HepG2 (cell line): ENCODE measurements around the gene SLC43A1. TPM values are rescaled to one million over a fixed set of nuclear protein-coding genes. Genes with fewer than 3 reads are reported as not detected.

ENCODE experiments used
- AFF4 ChIP-seq: sonication (generic); formaldehyde crosslinking; IDR thresholded peaks from 2 replicates; pipeline ENCODE4 v1.4.0; 2020; ENCODE audit warnings: missing genetic modification reagents
- ARHGAP35 ChIP-seq: sonication (generic); formaldehyde crosslinking; IDR thresholded peaks from 2 replicates; pipeline ENCODE4 v1.9.0; 2022; ENCODE audit warnings: mild to moderate bottlenecking, inconsistent platforms, moderate library complexity, missing genetic modification reagents, borderline replicate concordance
- CREM ChIP-seq, 2 experiments: sonication (generic) in 1 of 2; formaldehyde crosslinking in 1 of 2; IDR thresholded peaks; 2 replicates each; pipeline versions ENCODE4 v1.4.0 to v1.6.1; 2016 to 2020; ENCODE audit warnings: antibody characterized with exemption in 1 of 2, mild to moderate bottlenecking in 1 of 2, missing genetic modification reagents in 1 of 2
- DMTF1 ChIP-seq: sonication (generic); formaldehyde crosslinking; IDR thresholded peaks from 2 replicates; pipeline ENCODE4 v1.4.0; 2020; ENCODE audit warnings: mild to moderate bottlenecking, missing genetic modification reagents
- DR1 ChIP-seq: sonication (generic); formaldehyde crosslinking; IDR thresholded peaks from 2 replicates; pipeline ENCODE4 v1.8.0; 2021; ENCODE audit warnings: mild to moderate bottlenecking, missing genetic modification reagents, inconsistent platforms
- FOSL2 ChIP-seq: sonication (generic); formaldehyde crosslinking; IDR thresholded peaks from 2 replicates; pipeline ENCODE4 v1.4.0; 2020; ENCODE audit warnings: missing genetic modification reagents
- GATAD1 ChIP-seq: IDR thresholded peaks from 2 replicates; pipeline ENCODE4 v1.6.1; 2016; ENCODE audit warnings: missing genetic modification reagents, missing compliant biosample characterization
- HMG20B ChIP-seq: conservative IDR thresholded peaks from 2 replicates; pipeline ENCODE4 v1.6.1; 2016; ENCODE audit warnings: missing genetic modification reagents, missing compliant biosample characterization
- HNRNPK ChIP-seq: fragments of 200-400 bp; formaldehyde crosslinking; IDR thresholded peaks from 2 replicates; pipeline ENCODE4 v1.6.1; 2018; ENCODE audit warnings: low read length, low read depth, moderate library complexity, mild to moderate bottlenecking; ENCODE audit not compliant: poor library complexity, severe bottlenecking
- NFE2L1 ChIP-seq: sonication (generic); formaldehyde crosslinking; IDR thresholded peaks from 2 replicates; pipeline ENCODE4 v1.4.0; 2020; ENCODE audit warnings: missing genetic modification reagents, mild to moderate bottlenecking, borderline replicate concordance
- NR2F2 ChIP-seq: IDR thresholded peaks from 2 replicates; pipeline ENCODE4 v1.6.1; 2012; ENCODE audit warnings: low read depth, inconsistent platforms, borderline replicate concordance
- PCBP2 ChIP-seq: fragments of 200-400 bp; formaldehyde crosslinking; optimal IDR thresholded peaks from 2 replicates; pipeline ENCODE3; 2018; ENCODE audit warnings: low read length, low read depth; ENCODE audit not compliant: poor library complexity, severe bottlenecking
- PPARG ChIP-seq: conservative IDR thresholded peaks from 2 replicates; pipeline ENCODE4 v1.6.1; 2016; ENCODE audit warnings: missing biosample characterization, missing genetic modification reagents
- SIX1 ChIP-seq: sonication (generic); formaldehyde crosslinking; IDR thresholded peaks from 2 replicates; pipeline ENCODE4 v1.4.0; 2020; ENCODE audit warnings: missing genetic modification reagents, borderline replicate concordance
- SRF ChIP-seq: IDR thresholded peaks from 2 replicates; pipeline ENCODE4 v1.6.1; 2011; ENCODE audit warnings: mild to moderate bottlenecking, low read depth, low read length, moderate library complexity
- TARDBP ChIP-seq: sonication (generic); formaldehyde crosslinking; IDR thresholded peaks from 2 replicates; pipeline ENCODE4 v1.8.0; 2022; ENCODE audit warnings: mild to moderate bottlenecking, missing genetic modification reagents
- ZFAT ChIP-seq: sonication (generic); formaldehyde crosslinking; conservative IDR thresholded peaks from 2 replicates; pipeline ENCODE4 v1.8.1; 2023; ENCODE audit warnings: missing genetic modification reagents, inconsistent platforms
- ZMYM3 ChIP-seq: sonication (generic); formaldehyde crosslinking; IDR thresholded peaks from 2 replicates; pipeline ENCODE4 v1.5.1; 2020; ENCODE audit warnings: mild to moderate bottlenecking, missing genetic modification reagents
- ZMYM4 ChIP-seq: sonication (generic); formaldehyde crosslinking; IDR thresholded peaks from 2 replicates; pipeline ENCODE4 v1.8.1; 2023; ENCODE audit warnings: mild to moderate bottlenecking, missing genetic modification reagents
- ZNF543 ChIP-seq: sonication (generic); formaldehyde crosslinking; IDR thresholded peaks from 2 replicates; pipeline ENCODE4 v1.4.0; 2020; ENCODE audit warnings: mild to moderate bottlenecking, missing genetic modification reagents
- ZNF589 ChIP-seq: sonication (generic); formaldehyde crosslinking; conservative IDR thresholded peaks from 2 replicates; pipeline ENCODE4 v1.8.0; 2022; ENCODE audit warnings: mild to moderate bottlenecking, moderate library complexity, missing genetic modification reagents
- ZNF674 ChIP-seq: sonication (generic); formaldehyde crosslinking; IDR thresholded peaks from 2 replicates; pipeline ENCODE4 v1.5.0; 2020; ENCODE audit warnings: low read depth, mild to moderate bottlenecking, missing genetic modification reagents
- ZNF691 ChIP-seq: sonication (generic); formaldehyde crosslinking; IDR thresholded peaks from 2 replicates; pipeline ENCODE4 v1.4.0; 2020; ENCODE audit warnings: missing genetic modification reagents, low read depth, mild to moderate bottlenecking, borderline replicate concordance
- ZNF775 ChIP-seq: sonication (generic); formaldehyde crosslinking; IDR thresholded peaks from 2 replicates; pipeline ENCODE4 v1.4.0; 2020; ENCODE audit warnings: missing genetic modification reagents, mild to moderate bottlenecking, moderate library complexity, borderline replicate concordance
- polyA plus RNA-seq, 8 experiments: library from polyadenylated mRNA; depleted of rRNA in 3 of 8; stranded (reverse) in 7 of 8; unstranded in 1 of 8; fragments of >200 nt; fragmentation: Illumina TruSeq in 4 of 8; extraction: Trizol in 4 of 8; gene quantifications; 2 replicates each; pipeline versions ENCODE4 v1.2.1 to v1.2.3, GENCODE V29; 2011 to 2016; ENCODE audit warnings: low read depth in 4 of 8, missing spikeins in 1 of 8, mixed read lengths in 1 of 8; ENCODE audit not compliant: insufficient read depth in 1 of 8
- total RNA-seq, 5 experiments: library from RNA; depleted of rRNA; stranded (reverse); fragments of >200 nt; fragmentation: Illumina TruSeq; extraction: Trizol; gene quantifications; 2 replicates each; pipeline ENCODE4 v1.2.3, GENCODE V29; 2016; ENCODE audit warnings: low read depth in 1 of 5

The SLC43A1 gene
- total and polyA plus RNA-seq, 2 of the 13 experiments (the other 11 are each of a cell fraction or from before 2014, with no cell fraction given), result 72.3 to 87.6 TPM

GRCh38 chr11:57499413-57499982 lies 16.0 kb downstream of the SLC43A1 start (continued):
- TF ChIP-seq ZFAT (CRISPR knock-in tag) (no peak), TARDBP (CRISPR knock-in tag) (peak; percentile 72), ZMYM4 (CRISPR knock-in tag) (peak; percentile 58; the same call in 1 of the 2 replicates), SIX1 (CRISPR knock-in tag) (no peak), ZNF691 (CRISPR knock-in tag) (0 out of 2 replicates have a peak, but pooled peaks have one; percentile 56), AFF4 (no peak), CREM (IDR thresholded peaks at IDR 0.05) (no peak), CREM (CRISPR knock-in tag; IDR thresholded peaks at IDR 0.05) (no peak), PPARG (no peak), HMG20B (no peak), ZNF589 (CRISPR knock-in tag) (no peak), NFE2L1 (CRISPR knock-in tag) (no peak), FOSL2 (CRISPR knock-in tag) (no peak), ZMYM3 (CRISPR knock-in tag) (no peak), HNRNPK (peak; percentile 20), ARHGAP35 (CRISPR knock-in tag) (no peak), SRF (no peak), NR2F2 (no peak), PCBP2 (no peak), ZNF674 (CRISPR knock-in tag) (no peak), DR1 (peak; percentile 48; the same call in 1 of the 2 replicates), DMTF1 (CRISPR knock-in tag) (no peak), ZNF543 (CRISPR knock-in tag) (0 out of 2 replicates have a peak, but pooled peaks have one; percentile 62), GATAD1 (CRISPR knock-in tag) (no peak), ZNF775 (no peak)
